Ishikawa (cell line): ENCODE measurements around the gene CCDC6.

Experiments
- CEBPB ChIP-seq: IDR thresholded peaks from 2 replicates; pipeline ENCODE4 v1.6.1; 2012
- CREB1 ChIP-seq: IDR thresholded peaks from 2 replicates; pipeline ENCODE4 v1.6.1; 2012; ENCODE audit warnings: low read depth
- EP300 ChIP-seq: IDR thresholded peaks from 2 replicates; pipeline ENCODE4 v1.6.1; 2012; ENCODE audit warnings: borderline replicate concordance
- FOXM1 ChIP-seq: IDR thresholded peaks from 2 replicates; pipeline ENCODE4 v1.6.1; 2012; ENCODE audit warnings: low read depth, borderline replicate concordance
- RAD21 ChIP-seq: IDR thresholded peaks from 2 replicates; pipeline ENCODE4 v1.6.1; 2012; ENCODE audit warnings: low read depth
- TAF1 ChIP-seq: IDR thresholded peaks from 2 replicates; pipeline ENCODE4 v1.6.1; 2012; ENCODE audit warnings: low read depth, mild to moderate bottlenecking
- TEAD4 ChIP-seq: IDR thresholded peaks from 2 replicates; pipeline ENCODE4 v1.6.1; 2012
- YY1 ChIP-seq: IDR thresholded peaks from 2 replicates; pipeline ENCODE4 v1.6.1; 2012; ENCODE audit warnings: low read depth
- ZBTB7A ChIP-seq: IDR thresholded peaks from 2 replicates; pipeline ENCODE4 v1.6.1; 2012; ENCODE audit warnings: low read depth
- TF ChIP-seq, protein P1 (sequence below): IDR thresholded peaks from 2 replicates; pipeline ENCODE4 v1.6.1; 2012
- TF ChIP-seq, protein P2 (sequence below): IDR thresholded peaks from 2 replicates; pipeline ENCODE4 v1.6.1; 2012; ENCODE audit warnings: low read depth, mild to moderate bottlenecking
- TF ChIP-seq, protein P3 (sequence below): IDR thresholded peaks from 2 replicates; pipeline ENCODE4 v1.6.1; 2012

DNA sequence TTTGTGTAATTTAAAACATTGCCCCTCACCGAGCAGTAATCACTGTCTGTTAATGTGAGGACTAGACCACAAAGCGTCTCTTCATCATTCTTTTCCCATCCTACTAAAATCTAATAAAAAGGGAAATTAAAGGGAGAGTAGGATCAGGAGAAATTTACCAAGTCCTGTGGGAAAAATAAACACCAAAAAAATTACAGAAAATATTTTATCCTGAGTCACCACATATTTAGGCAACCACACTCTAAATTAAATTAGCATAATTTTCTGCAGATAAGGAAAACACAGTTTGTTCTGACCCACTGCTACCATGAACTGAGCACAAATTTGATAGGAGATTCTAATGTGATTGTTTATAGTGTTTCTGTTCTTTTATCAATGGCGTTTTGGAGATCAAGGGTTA, 49.3 kb downstream of the CCDC6 start:
- TF ChIP-seq, protein P1, sequence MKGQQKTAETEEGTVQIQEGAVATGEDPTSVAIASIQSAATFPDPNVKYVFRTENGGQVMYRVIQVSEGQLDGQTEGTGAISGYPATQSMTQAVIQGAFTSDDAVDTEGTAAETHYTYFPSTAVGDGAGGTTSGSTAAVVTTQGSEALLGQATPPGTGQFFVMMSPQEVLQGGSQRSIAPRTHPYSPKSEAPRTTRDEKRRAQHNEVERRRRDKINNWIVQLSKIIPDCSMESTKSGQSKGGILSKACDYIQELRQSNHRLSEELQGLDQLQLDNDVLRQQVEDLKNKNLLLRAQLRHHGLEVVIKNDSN: no peak
- no peak for TF ChIP-seq CEBPB
- TF ChIP-seq, protein P2, sequence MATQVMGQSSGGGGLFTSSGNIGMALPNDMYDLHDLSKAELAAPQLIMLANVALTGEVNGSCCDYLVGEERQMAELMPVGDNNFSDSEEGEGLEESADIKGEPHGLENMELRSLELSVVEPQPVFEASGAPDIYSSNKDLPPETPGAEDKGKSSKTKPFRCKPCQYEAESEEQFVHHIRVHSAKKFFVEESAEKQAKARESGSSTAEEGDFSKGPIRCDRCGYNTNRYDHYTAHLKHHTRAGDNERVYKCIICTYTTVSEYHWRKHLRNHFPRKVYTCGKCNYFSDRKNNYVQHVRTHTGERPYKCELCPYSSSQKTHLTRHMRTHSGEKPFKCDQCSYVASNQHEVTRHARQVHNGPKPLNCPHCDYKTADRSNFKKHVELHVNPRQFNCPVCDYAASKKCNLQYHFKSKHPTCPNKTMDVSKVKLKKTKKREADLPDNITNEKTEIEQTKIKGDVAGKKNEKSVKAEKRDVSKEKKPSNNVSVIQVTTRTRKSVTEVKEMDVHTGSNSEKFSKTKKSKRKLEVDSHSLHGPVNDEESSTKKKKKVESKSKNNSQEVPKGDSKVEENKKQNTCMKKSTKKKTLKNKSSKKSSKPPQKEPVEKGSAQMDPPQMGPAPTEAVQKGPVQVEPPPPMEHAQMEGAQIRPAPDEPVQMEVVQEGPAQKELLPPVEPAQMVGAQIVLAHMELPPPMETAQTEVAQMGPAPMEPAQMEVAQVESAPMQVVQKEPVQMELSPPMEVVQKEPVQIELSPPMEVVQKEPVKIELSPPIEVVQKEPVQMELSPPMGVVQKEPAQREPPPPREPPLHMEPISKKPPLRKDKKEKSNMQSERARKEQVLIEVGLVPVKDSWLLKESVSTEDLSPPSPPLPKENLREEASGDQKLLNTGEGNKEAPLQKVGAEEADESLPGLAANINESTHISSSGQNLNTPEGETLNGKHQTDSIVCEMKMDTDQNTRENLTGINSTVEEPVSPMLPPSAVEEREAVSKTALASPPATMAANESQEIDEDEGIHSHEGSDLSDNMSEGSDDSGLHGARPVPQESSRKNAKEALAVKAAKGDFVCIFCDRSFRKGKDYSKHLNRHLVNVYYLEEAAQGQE: no peak
- TF ChIP-seq, protein P3, sequence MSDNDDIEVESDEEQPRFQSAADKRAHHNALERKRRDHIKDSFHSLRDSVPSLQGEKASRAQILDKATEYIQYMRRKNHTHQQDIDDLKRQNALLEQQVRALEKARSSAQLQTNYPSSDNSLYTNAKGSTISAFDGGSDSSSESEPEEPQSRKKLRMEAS: no peak
- no peak for TF ChIP-seq CREB1
- no peak for TF ChIP-seq RAD21
- no peak for TF ChIP-seq TAF1
- TF ChIP-seq FOXM1: no peak
- TF ChIP-seq EP300: no peak
- TF ChIP-seq YY1: no peak
- no peak for TF ChIP-seq ZBTB7A
- TF ChIP-seq TEAD4: no peak
